ENCODE data around the gene GALNT10.

- TF ChIP-seq PBX3 (IDR thresholded peaks at IDR 0.05) (no peak), CTCF (IDR thresholded peaks at IDR 0.05) (no peak), HDAC2 (IDR thresholded peaks at IDR 0.05) (no peak), EP300 (IDR thresholded peaks at IDR 0.05) (peak in 1 of 2 experiments; percentile 68; a peak in 1 of 5 replicates), MAX (IDR thresholded peaks at IDR 0.05) (peak; percentile 76), REST (IDR thresholded peaks at IDR 0.05) (no peak), CBX2 (IDR thresholded peaks at IDR 0.05; ENCODE audit: borderline replicate concordance, low read depth) (no peak), USF2 (IDR thresholded peaks at IDR 0.05) (no peak), ZFP36 (IDR thresholded peaks at IDR 0.05; ENCODE audit: borderline replicate concordance, partially characterized antibody) (no peak), JUNB (IDR thresholded peaks at IDR 0.05) (peak; percentile 47; the same call in 1 of the 2 replicates)
Observed at GRCh38 chr5:154368041-154368800, 177.7 kb downstream of the GALNT10 start.
